ENCODE data around the gene KIAA2012. TPM values are rescaled to one million over a fixed set of nuclear protein-coding genes. Genes with fewer than 3 reads are reported as not detected.

Gene KIAA2012
- total RNA-seq, 2 experiments from 2014 or later = not detected

GRCh38 chr2:202136526-202136925, 63.5 kb downstream of the KIAA2012 start:
- ChIA-PET CTCF (no interaction called here), POLR2A (no interaction called here)

GRCh38 chr2:202140522-202141252, 67.6 kb downstream of the KIAA2012 start:
- CTCF ChIA-PET = interaction anchor here (1.0 kb wide), 1 partner anchor 16 kb away, joined by 3 read pairs; no protein-coding TSS in a partner anchor
- POLR2A ChIA-PET = no interaction called here

GRCh38 chr2:202141329-202141947, 68.4 kb downstream of the KIAA2012 start:
- CTCF ChIA-PET = interaction anchor here (1.0 kb wide), 1 partner anchor 15 kb away, joined by 3 read pairs; no protein-coding TSS in a partner anchor
- POLR2A ChIA-PET = no interaction called here

GRCh38 chr2:202142540-202142939, 69.5 kb downstream of the KIAA2012 start:
- ChIA-PET CTCF (no interaction called here), POLR2A (no interaction called here)

- CTCF ChIA-PET = no interaction called here
- POLR2A ChIA-PET = no interaction called here
These were observed 74.7 kb downstream of the KIAA2012 start for GRCh38 chr2:202147775-202148174.

- POLR2A ChIA-PET = no interaction called here
- CTCF ChIA-PET = interaction anchor here (0.6 kb wide), 1 partner anchor 34 kb away, joined by 3 read pairs; no protein-coding TSS in a partner anchor
These were observed 75.6 kb downstream of the KIAA2012 start for GRCh38 chr2:202148515-202149154.

- POLR2A ChIA-PET = no interaction called here
- CTCF ChIA-PET = interaction anchor here (0.6 kb wide), 1 partner anchor 34 kb away, joined by 3 read pairs; no protein-coding TSS in a partner anchor
These were observed 76.2 kb downstream of the KIAA2012 start for GRCh38 chr2:202149155-202149762.

- POLR2A ChIA-PET = no interaction called here
These were observed 76.9 kb downstream of the KIAA2012 start for GRCh38 chr2:202149936-202150335.

GRCh38 chr2:202152104-202152715, 79.2 kb downstream of the KIAA2012 start:
- ChIA-PET CTCF (no interaction called here), POLR2A (no interaction called here)

More at GRCh38 chr2:202149936-202150335, 76.9 kb downstream of the KIAA2012 start:
- CTCF ChIA-PET = no interaction called here

GRCh38 chr2:202154613-202155012, 81.6 kb downstream of the KIAA2012 start:
- ChIA-PET POLR2A (no interaction called here), CTCF (interaction anchor here (1.0 kb wide), 1 partner anchor 29 kb away, joined by 4 read pairs; no protein-coding TSS in a partner anchor)

GRCh38 chr2:202157211-202157990, 84.3 kb downstream of the KIAA2012 start:
- CTCF ChIA-PET = interaction anchor here (0.6 kb wide), 1 partner anchor 16 kb away, joined by 3 read pairs; no protein-coding TSS in a partner anchor
- POLR2A ChIA-PET = no interaction called here

GRCh38 chr2:202158796-202159195, 85.7 kb downstream of the KIAA2012 start:
- POLR2A ChIA-PET = interaction anchor here (0.5 kb wide), 1 partner anchor 108 kb away, joined by 4 read pairs; no protein-coding TSS in a partner anchor
- CTCF ChIA-PET = no interaction called here

GRCh38 chr2:202161151-202161835, 88.2 kb downstream of the KIAA2012 start:
- POLR2A ChIA-PET = no interaction called here

GRCh38 chr2:202164411-202164810, 91.4 kb downstream of the KIAA2012 start:
- POLR2A ChIA-PET = no interaction called here
- CTCF ChIA-PET = no interaction called here

More at GRCh38 chr2:202161151-202161835, 88.2 kb downstream of the KIAA2012 start:
- CTCF ChIA-PET = no interaction called here

- ChIA-PET CTCF (interaction anchor here (0.6 kb wide), 2 partner anchors 18 to 346 kb away, joined by 4 read pairs; no protein-coding TSS in a partner anchor), POLR2A (no interaction called here)
These were observed 92.2 kb downstream of the KIAA2012 start for GRCh38 chr2:202165208-202165607.

GRCh38 chr2:202165945-202166344, 92.9 kb downstream of the KIAA2012 start:
- ChIA-PET CTCF (interaction anchor here (0.6 kb wide), 2 partner anchors 18 to 346 kb away, joined by 4 read pairs; no protein-coding TSS in a partner anchor), POLR2A (interaction anchor here (0.7 kb wide), 1 partner anchor 138 kb away, joined by 4 read pairs; no protein-coding TSS in a partner anchor)

GRCh38 chr2:202169131-202169530, 96.1 kb downstream of the KIAA2012 start:
- CTCF ChIA-PET = interaction anchor here (1.3 kb wide), 1 partner anchor 9 kb away, joined by 4 read pairs; no protein-coding TSS in a partner anchor

GRCh38 chr2:202169832-202170424, 96.9 kb downstream of the KIAA2012 start:
- ChIA-PET POLR2A (no interaction called here), CTCF (interaction anchor here (0.5 to 1.3 kb wide), 2 partner anchors 8 to 933 kb away, joined by 4 to 5 read pairs; no protein-coding TSS in a partner anchor)

More at GRCh38 chr2:202169131-202169530, 96.1 kb downstream of the KIAA2012 start:
- POLR2A ChIA-PET = no interaction called here

Measured in activated CD8-positive, alpha-beta memory T cell treated with anti-CD3 and anti-CD28 coated beads for 36 hours (primary cell).